NCI-H1417 (cell line): Measurements from ENCODE around the gene CLCC1.
A peak's percentile ranks its signal among the peaks of the same experiment; 100 is the strongest.
"Not testable (repeated sequence)": the region's sequence is repeated elsewhere in the genome, so short reads cannot be mapped to it uniquely, and the experiment has no call there.

Experiments
- DNase-seq, 3 experiments: peaks; one replicate each; lab custom pipeline; 2025; lab: John Stamatoyannopoulos, UW

Gene CLCC1

GRCh38 chr1:108963052-108963686 is at the start of gene CLCC1:
TSS of gene CLCC1 (minus strand) at chr1:108963484. CDS start at chr1:108950437, 13,047 bp downstream.
- peak; percentile 91 to 96 (median 94) for DNase-seq

DNA sequence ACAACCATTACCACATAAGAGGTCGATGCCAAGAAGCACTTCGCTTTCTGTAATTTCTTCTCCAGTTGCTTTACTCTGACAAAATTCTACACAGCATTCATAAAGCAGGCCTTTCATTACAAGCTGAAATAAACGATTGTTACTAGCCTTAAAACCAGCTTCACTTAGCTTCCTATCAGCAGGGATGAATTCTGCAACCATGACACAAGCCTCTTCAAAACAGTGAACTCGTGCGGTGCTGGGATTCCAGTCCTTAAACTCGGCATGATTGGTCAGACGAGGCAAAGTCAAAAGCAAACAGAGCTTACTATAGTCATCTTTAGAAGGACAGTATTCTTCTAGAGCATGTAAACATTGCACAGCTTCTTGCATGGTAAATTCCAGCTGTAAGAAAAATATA is 48.1 kb upstream of the CLCC1 start:
- DNase-seq = no peak

GRCh38 chr1:108996622-108997021 is 33.3 kb upstream of the CLCC1 start:
- DNase-seq = not testable (repeated sequence)

GRCh38 chr1:108983114-108983513 is 19.8 kb upstream of the CLCC1 start:
- peak in 1 of 3 experiments; percentile 12 for DNase-seq

DNA sequence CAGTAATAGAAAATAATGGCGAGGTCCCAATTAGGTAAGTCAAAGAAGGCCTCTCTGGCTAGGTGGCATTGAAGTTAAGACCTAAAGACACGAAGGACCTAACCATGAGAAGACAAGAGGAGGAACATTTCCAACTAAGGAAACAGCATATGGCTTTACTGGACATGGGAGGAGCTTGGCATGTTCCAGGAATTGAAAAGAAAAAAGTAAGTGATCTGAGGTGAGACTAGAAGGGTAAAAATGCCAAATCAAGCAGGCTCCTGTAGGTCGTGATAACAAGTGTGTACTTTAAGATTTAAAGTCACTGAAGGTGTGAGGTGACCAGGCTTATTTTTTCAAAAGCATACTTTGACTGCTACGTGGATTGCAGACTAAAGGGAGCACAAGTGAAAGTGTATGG is 13.4 kb upstream of the CLCC1 start:
- no peak for DNase-seq

- DNase-seq = no peak
Measured at GRCh38 chr1:108972951-108973350, 9.7 kb upstream of the CLCC1 start.

DNA sequence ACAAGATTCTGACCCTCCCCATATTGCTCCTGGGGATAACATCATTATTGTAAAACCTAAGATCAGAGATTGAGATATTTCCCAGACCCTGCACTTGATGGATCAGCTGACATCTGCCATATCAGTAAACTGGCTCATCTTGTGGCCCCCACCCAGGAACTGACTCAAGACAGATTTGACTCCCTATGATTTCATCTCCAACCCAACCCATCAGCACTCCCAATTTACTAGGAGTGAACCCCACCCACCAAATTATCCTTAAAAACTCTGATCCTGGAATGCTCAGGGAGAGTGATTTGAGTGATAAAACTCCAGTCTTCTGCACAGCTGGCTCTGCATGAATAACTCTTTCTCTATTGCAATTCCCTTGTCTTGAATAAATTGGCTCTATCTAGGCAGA is 6.1 kb upstream of the CLCC1 start:
- DNase-seq = no peak

DNA sequence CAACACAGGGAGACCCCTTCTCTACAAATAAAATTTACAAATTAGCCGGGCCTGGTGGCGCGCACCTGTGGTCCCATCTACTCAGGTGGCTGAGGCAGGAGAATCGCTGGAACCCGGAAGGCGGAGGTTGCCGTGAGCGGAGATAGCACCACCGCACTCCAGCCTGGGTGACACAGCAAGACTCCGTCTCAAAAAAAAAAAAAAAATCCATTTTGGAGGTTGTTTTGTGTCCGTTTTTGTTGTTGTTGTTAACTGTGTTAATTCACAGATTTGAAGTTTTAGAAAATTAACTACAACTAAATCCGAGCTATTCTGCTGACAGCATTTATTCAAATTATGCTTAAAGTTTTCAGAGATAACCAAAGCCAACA is 618 bp downstream of the CLCC1 start:
- peak in 2 of 3 experiments; percentile 45 to 76 for DNase-seq

DNA sequence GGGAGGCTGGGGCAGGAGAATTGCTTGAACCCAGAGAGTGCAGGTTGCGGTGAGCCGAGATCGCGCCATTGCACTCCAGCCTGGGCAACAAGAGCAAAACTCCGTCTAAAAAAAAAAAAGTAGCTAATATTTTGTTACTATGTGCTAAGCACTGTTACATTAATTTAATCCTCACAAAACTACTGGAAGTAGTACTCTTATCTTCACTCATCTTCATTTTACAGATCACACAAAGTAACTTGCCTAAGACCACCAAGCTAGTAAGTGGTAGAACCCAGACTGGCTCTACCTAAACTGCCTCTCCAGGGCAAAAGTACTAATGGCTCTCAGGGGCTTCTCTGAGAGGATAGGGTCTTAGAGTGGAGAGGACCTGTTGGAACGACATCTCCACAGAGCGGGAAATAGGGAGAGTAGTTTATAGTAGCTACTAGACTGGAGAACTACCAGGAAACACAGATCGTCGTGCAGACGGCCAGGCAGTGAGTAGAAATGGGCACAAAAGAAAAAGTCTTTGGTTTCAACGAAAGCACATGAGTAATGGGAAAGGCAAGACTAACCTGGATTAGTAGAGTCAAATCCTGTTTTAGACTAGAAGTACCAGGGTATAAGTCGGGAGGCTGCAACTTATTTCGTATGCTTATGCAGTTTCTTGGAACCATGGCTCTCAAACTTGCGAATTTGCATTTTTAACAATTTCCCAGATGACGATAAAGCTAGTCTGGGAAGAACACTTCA is 1.4 kb downstream of the CLCC1 start:
- peak in 1 of 3 experiments; percentile 55 for DNase-seq

DNA sequence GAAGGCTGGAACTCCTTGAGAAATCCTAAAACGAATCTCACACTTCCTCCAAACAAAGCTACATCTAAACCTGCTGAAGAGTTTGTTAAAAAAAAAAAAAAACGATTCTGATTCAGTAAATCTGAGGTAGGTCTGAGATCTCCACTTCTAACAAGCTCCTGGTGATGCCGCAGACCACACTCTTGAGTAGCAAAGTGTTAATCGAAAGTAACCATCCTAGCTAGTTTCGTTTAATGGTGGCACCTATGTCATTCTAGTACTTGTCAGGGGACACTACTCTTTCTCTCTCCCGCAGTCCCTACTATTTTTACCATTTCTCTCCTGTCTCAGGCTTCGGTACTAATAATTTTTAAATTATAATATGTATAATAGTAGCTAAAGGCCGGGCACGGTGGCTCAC is 2.1 kb downstream of the CLCC1 start:
- DNase-seq = no peak

DNA sequence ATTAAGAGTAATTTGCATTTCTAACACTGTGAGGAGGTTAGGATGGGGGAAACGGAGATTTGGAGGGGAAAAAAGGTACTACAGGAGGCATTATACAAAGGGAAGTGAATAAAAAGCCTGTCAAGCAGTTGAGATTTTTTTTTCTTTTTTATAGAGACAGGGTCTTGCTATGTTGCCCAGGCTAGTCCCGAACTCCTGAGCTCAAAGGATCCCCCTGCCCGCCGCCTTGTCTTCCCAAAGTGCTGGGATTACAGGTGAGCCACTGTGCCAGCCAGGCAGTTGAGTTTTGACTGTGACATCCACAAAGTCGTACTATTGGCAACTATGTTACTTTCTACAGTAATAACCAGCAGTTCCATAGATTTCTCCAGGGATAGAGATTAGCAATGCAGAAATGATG is 2.6 kb downstream of the CLCC1 start:
- DNase-seq = no peak

DNA sequence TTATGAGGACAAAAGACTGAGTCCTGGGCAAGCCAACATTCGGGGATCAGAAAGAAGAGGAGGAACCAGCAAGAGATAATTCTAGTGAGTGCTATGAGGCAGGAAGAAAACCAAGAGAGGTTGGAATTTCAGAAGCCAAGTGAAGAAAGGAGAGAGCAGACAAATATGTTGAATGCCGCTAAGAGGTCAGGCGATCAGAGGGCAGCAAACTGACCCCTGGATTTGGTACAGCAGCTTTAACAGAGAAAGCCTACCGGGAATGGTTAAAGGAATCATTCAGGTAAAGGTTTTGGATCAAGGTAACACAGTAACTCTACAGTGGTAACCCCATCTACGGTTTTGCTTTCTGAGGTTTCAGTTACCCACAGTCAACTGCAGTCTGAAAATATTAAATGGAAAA is 5.4 kb downstream of the CLCC1 start:
- DNase-seq = no peak

DNA sequence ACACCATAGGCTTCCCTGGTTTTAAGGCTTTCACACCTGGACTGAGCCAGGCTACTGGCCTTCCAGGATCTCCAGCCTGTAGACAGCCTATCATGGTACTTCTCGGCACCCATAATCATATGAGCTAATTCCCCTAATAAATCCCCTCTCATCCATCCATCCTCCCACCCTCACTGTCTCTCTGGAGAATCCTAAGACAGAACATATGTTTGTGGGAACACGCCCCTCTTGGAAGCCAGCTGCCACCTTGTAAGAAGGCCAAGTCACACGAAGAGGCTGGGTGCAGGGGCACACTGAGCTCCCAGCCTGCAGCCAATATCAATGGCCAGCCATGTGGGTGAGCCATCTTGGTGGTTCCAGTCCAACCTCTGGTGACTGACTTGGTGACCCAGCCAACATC is 7.4 kb downstream of the CLCC1 start:
- DNase-seq = no peak

DNA sequence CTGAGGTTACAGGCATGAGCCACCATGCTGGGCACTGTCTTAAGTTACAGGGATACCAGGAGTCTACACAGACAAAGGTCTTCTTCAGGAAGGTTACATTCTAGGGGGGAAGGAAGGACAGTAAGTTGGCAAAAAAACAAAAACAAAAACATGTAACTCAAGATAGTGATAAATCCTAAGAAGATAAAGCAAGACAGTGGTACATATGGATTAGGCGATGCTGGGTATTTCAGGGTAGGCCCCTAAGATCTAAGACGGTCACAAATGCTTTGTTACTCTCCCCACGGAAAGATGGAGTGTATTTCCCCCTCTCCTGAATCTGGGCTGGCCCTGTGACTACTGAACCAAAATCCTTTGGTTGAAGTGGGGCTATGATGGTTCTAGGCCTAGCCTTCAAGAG is 8.2 kb downstream of the CLCC1 start:
- no peak for DNase-seq

DNA sequence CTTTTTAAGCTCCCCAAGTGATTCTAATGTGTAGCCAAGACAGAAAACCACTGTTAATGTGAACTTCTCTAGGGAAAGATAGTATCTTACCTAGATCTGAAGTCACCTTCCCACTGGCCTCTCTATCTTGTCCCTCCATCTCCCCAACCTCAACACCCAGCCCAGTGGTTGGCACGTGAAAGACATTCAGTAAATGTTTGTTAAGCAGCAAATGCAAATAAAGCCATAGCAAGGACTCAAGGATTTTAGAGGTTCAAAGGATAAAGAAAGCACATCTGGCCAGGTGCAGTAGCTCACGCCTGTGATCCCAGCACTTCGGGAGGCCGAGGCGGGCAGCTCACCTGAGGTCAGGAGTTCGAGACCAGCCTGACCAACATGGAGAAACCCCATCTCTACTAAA is 9.8 kb downstream of the CLCC1 start:
- no peak for DNase-seq

- no peak for DNase-seq
Measured at GRCh38 chr1:108951242-108951641, 12.0 kb downstream of the CLCC1 start.

GRCh38 chr1:108949044-108949443 is 14.2 kb downstream of the CLCC1 start:
- no peak for DNase-seq

- DNase-seq = no peak
Measured at GRCh38 chr1:108947871-108948525, 15.3 kb downstream of the CLCC1 start.

DNA sequence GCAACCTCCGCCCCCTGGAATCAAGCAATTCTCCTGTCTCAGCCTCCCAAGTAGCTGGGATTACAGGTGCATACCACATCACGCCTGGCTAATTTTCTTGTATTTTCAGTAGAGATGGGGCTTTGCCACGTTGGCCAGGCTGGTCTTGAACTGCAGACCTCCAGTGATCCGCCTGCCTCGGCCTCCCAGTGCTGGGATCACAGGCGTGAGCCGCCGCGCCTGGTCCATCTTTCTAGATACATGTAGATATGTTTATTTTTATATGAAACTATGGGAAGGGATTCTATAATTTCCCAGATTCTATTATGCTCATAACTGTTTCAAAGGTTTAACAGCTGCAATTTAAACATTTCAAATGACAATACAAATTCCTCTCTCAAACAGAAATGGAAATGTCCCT is 27.1 kb downstream of the CLCC1 start:
- DNase-seq = no peak

DNA sequence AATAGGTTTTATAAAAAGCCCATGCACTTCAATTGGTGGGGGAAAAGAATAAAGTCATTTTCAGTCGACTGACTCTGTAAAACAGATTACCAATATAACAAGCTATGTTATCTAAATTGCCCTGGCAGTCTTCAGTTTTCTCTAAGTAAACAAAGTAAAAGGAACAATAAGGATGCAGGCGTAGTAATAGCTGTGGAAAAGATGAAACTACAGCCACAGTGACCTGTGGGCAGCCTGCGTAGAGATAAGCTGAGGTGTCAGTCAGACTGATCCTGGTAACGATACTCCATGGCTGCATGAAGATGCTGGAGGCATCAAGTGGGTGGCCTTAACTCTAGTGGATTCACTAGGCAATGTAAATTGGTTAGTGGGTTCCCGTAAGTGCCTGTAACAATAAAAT is 29.3 kb downstream of the CLCC1 start:
- no peak for DNase-seq

DNA sequence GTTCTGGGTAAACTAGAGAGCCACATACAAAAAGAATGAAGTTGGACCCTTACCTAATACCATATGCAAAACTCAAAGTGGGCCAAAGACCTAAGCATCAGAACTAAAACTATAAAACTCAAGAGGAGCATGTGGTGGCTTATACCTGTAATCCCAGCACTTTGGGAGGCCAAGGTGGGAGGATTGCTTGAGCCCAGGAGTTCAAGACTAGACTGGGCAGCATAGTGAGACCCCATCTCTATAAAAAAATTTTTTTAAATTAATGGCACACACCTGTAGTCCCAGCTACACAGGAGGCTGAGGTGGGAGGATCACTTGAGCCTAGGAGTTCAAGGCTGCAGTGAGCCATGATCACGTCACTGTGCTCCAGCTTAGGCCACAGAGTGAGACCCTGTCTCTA is 35.7 kb downstream of the CLCC1 start:
- DNase-seq = not testable (repeated sequence)

GRCh38 chr1:108925920-108926319 is 37.4 kb downstream of the CLCC1 start:
- no peak for DNase-seq

DNA sequence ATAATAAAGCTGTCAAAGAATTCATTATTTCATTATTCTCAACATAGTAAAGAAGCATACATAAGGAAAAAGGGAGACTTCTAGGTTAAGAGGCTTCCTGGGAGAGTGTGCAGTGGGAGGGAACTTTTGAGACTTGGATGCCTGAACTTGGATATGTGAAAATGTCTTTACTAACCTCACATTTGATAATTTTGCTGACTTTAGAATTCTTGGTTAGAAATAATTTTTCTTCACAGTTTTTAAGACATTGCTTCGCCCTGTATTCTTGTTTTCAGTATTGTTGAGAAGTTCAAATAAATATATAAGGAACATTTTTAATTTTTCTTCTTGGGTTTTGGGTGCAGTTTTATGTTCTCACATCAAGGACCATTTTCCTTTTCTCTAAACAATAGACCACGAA is 46.5 kb downstream of the CLCC1 start:
- no peak for DNase-seq
